ENCODE results near the gene UNC5B. TPM values are rescaled to one million over a fixed set of nuclear protein-coding genes. Genes with fewer than 3 reads are reported as not detected.
A peak's percentile ranks its signal among the peaks of the same experiment; 100 is the strongest.

The UNC5B gene
- total RNA-seq, 1 donor from 2014 or later = 13.7 TPM

DNA sequence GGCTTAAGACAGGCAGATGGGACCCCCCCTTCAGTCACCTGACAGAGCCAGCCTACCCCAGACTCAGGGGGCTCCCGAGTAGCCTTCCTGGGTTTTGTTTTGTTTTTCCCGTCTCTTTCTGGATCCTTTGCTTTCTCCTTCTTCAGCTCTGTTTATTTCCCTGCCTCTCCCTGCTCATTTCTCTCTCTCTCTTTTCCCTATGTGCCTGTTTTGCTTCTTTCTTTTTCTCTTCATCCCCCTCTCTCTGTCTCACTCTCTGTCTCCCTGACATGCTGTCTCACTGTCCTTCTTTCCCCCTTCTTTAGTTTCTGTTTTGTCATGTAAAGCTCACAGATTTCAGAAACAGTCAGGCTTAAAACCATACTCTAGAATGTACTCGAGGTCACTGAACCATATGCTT lies 68.5 kb downstream of the UNC5B start:
- DNase-seq (ENCODE audit: low spot score) = no peak

DNA sequence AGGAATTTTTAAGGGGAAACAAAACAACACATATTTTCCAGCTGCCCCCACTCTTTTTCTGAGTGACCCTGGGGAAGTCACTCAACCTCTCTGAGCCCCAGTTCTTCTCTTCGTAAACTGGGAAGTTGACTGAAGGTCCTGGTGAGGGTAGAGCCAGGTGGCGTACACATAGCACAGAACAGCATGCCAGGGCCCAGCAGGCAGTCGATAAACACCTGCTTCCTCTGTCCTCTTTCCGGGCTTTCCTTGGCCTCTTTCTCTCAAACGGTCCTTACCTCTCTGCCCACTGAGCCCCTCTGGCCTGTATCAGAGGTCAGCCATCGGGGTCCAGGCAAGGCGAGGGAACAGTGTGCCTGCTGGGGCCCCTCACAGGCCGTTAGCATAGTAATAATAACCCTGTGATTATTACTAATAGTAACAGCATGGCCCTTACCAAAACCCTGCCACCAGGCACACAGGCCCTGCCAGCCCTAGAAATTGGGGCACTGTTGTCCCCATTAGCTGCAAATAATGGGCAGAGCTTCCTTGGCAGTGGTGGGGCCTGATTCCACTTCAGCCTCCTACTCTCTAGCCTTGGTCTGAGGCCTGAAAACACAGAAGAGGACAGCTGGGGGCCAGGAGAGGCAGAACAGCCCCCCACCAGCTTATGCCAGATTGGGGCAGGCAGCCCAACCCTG lies 69.4 kb downstream of the UNC5B start:
- DNase-seq (ENCODE audit: low spot score) = no peak

DNA sequence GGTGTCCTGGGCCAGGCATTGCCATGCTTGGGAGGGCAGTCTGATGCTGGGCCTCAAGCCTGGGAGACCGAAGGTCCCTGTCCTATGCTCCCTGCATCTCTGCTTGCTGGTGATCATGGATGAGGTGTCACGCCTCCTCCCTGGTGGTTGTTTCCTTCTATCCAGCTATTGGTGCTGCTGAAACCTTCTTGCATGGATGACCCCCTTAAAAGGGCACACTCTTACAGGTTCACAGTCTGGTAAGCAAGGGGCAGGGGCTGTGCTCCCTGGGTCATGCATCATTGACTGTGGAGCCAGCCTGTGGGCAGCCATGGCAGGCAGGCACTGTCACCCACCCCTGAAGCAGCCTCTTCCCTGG lies 69.9 kb downstream of the UNC5B start:
- DNase-seq (ENCODE audit: low spot score) = no peak

DNA sequence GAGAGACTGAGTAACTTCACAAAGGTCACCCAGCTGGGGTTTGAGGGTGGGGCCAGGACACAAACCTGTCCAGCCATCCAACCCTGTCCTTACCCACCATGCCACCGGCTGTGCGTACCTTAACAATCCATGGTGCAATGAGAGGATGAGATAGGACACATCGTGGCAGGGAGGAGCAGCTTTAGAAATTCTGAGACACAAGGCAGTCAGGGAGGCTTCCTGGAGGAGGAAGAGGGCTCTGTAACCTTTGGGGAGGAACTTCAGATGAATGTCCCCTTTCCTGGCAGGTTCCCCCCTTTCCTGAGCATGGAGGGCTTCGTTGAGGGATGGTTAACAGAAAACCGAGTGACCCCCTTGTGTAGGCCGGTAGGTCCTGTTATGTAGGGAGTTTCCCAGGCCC lies 71.0 kb downstream of the UNC5B start:
- no peak for DNase-seq (ENCODE audit: low spot score)

DNA sequence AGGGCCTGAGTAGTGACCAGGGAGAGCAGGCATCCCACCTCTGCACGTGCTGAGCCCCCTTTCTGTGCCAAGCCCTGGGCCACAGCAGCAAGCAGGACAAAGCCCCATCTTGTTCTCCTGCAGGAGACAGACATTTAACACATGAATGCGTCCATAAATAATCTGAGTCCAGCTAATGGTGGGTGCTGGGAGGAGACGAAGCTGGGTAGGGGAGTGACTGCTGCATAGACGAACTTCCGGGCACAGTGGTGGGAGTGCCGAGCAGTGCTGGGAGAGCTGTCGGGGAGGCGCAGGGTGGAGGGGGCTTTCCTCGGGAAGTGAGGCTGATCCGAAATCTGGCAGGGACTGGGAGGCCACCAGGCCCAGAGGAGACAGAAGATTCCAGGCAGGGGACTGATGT lies 71.5 kb downstream of the UNC5B start:
- DNase-seq (ENCODE audit: low spot score) = no peak

DNA sequence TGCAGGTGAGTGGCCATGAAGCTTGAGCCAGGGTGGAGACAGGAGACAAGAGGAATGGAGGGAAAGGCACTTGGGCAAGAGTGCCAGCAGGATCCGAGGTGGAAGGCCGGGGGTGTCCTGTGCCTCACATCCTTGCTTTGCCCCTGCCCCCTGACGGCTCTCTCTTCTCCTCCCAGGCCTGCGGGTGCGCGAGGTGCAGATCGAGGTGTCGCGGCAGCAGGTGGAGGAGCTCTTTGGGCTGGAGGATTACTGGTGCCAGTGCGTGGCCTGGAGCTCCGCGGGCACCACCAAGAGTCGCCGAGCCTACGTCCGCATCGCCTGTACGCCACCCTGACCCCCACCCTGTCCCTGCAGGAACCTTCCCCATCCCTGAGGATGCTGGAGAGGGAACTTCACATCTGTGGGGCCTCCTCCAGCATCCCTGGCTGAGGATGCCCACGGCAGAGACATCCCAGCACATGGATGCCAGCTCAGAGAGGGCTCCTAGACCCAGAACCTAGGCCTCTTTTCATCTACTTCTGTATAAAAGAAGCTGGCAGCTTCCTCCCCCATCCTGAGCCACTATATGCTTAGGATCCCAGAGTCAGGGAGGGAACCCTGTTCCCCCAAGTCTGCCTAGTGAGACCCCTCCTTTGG lies 72.3 kb downstream of the UNC5B start:
- DNase-seq (ENCODE audit: low spot score) = no peak

DNA sequence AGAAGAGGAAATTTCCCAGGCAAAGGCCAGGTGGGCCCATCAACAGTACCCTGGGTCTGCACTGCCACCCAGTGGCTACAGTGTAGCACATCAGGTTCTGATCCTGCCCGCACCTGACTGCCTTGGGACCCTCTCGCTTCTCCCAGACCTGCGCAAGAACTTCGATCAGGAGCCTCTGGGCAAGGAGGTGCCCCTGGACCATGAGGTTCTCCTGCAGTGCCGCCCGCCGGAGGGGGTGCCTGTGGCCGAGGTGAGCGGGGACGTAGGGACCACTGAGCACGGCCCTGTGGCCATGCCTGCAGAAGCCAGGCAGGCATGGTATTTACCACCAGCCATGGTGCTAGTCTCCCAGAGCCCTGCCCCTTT lies 72.8 kb downstream of the UNC5B start:
- DNase-seq (ENCODE audit: low spot score) = peak; percentile 44

DNA sequence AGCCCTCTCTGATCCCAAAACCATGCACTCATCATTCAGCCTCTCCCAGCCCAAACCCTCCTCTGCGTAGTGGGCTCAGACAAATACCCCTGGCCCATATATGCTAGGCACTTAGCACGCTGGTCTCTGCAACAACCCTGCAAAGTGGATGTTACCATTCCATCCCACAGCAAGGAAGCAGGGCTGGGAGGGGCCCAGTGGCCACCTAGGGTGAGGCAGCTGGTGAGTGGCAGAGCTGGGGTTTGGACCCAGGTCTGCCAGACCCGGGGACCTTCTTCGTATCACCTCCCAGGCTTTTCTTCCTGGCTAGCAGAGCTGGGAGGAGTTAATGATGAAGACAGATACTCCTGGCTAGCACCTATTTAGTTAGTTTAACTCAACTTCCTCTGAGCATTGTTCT lies 73.6 kb downstream of the UNC5B start:
- no peak for DNase-seq (ENCODE audit: low spot score)

DNA sequence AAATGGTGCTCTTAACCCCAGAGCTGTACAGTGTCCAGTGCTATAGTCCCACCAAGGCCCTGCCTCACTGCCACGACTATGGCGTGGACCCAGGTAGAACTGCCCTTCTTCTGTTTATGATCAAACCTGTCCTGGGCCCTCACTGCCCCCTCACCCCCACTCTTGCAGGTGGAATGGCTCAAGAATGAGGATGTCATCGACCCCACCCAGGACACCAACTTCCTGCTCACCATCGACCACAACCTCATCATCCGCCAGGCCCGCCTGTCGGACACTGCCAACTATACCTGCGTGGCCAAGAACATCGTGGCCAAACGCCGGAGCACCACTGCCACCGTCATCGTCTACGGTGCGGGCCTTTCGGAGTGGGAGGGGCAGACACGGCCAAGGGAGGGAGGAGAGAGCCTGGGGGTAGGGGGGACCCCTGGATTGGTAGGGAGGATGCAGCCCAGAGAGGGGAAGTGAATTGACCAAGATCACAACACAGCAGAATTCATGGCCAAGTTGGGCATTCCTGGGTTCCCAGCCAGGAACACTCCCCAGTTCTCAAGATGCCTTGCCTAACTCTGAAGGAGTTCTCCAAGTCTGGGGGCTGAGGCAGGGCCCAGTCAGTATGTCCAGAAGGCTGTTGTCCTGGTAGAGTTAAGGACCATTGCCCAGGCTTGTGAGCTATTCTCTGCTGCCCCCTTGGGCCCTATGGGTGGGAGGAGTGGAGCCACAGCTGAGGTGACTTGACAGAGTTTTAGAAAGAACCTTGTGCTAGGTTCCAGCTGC lies 74.3 kb downstream of the UNC5B start:
- no peak for DNase-seq (ENCODE audit: low spot score)

DNA sequence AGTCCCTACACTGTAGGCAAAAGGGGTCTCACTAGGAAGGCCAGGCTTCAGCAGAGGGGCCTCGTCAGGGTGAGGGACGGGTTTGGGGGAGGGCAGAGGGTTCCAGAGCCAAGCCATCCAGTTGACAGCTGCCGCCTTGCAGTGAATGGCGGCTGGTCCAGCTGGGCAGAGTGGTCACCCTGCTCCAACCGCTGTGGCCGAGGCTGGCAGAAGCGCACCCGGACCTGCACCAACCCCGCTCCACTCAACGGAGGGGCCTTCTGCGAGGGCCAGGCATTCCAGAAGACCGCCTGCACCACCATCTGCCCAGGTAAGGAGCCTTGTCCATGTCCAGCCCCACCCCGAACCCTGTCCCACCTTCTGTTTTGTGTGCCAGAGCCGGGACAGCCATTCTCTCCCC lies 75.1 kb downstream of the UNC5B start:
- no peak for DNase-seq (ENCODE audit: low spot score)

DNA sequence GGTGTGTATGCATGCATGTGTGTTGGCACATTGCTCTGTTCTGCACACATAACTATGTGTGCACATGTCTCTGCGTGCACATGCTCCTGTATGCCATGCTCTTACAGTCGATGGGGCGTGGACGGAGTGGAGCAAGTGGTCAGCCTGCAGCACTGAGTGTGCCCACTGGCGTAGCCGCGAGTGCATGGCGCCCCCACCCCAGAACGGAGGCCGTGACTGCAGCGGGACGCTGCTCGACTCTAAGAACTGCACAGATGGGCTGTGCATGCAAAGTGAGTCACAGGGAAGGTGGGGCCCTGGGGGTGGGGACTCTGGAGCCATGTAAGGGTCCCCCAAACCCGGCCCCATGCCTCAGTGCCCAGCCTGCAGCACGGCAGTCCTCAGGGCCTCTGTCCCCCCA lies 76.1 kb downstream of the UNC5B start:
- DNase-seq (ENCODE audit: low spot score) = no peak

DNA sequence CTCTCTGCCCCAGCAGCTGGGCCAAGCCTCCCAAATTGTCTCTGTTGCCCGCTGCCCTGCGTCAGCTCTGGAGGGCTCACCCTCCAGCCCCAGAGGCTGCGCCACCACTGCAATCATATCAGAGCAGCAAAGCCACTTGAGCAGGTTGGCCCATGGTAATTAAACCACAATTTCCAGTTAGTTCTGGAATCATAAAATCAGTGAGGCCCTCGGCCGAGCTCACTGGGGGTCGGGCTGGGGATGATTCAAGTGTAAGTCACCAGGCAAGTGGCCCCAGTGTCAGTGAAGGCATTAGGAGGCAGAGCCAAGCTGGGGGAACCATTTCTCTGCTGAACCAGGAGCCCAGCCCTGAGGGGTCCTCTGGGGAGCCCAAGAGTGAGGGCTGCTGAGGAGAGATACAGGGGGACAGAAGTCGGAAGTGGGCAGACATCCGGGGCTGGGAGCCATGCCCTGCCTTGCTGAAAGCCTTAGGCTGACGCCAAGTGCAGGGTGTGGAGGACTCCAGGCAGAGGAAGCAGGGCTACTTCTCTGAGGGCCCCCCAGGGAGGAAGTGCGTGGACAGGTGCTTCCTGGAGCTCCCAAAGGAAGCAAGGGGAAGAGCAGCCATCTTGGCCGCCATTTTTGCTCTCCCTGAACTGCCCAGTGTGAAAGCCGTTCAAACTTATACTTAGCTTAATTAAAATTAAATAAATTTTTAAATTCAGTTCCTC lies 77.2 kb downstream of the UNC5B start:
- no peak for DNase-seq (ENCODE audit: low spot score)

DNA sequence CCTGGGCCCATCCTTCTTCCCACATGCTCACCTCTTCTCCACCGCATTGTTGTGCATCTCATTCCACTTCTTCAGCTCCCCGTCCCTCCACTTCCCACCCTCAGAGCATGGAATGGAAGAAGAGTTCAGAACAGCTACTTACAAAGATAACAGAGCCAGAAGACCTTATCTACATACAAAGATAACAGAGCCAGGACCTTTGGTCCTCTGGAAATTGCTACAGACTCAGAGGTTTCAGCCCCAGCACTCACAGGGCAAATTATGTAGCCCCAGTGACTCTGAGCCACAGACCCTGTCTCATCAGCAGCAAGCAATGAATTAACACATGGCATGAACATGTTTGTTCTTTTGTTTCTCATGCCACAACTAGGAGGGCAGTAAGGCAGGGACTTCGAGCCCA lies 78.0 kb downstream of the UNC5B start:
- no peak for DNase-seq (ENCODE audit: low spot score)

DNA sequence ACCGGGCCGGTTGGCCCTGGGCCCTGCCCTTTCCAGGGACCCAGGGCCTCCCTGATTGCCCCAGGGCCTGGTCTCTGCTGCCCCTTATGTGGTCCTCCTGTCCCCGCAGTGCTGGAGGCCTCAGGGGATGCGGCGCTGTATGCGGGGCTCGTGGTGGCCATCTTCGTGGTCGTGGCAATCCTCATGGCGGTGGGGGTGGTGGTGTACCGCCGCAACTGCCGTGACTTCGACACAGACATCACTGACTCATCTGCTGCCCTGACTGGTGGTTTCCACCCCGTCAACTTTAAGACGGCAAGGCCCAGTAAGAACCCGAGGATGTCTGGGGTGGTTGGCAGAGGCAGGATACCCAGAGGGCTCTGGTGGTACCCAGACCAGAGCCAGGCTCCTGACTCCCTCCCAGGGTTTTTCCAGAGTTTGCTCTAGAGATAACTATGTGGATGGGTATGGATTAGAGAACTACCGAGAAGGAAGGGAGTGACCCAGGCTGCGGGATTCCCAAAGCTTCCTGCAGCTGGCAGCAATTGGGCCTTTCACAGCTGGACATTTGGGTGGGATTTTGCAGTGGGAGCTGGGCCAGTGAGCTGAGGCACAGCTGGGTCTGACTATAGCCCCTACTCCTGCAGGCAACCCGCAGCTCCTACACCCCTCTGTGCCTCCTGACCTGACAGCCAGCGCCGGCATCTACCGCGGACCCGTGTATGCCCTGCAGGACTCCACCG lies 78.6 kb downstream of the UNC5B start:
- DNase-seq (ENCODE audit: low spot score) = no peak

DNA sequence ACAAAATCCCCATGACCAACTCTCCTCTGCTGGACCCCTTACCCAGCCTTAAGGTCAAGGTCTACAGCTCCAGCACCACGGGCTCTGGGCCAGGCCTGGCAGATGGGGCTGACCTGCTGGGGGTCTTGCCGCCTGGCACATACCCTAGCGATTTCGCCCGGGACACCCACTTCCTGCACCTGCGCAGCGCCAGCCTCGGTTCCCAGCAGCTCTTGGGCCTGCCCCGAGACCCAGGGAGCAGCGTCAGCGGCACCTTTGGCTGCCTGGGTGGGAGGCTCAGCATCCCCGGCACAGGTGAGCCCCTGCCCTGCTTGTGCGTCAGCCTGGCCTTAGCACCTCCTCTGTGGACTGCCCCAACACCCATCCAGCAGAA lies 79.1 kb downstream of the UNC5B start:
- no peak for DNase-seq (ENCODE audit: low spot score)

DNA sequence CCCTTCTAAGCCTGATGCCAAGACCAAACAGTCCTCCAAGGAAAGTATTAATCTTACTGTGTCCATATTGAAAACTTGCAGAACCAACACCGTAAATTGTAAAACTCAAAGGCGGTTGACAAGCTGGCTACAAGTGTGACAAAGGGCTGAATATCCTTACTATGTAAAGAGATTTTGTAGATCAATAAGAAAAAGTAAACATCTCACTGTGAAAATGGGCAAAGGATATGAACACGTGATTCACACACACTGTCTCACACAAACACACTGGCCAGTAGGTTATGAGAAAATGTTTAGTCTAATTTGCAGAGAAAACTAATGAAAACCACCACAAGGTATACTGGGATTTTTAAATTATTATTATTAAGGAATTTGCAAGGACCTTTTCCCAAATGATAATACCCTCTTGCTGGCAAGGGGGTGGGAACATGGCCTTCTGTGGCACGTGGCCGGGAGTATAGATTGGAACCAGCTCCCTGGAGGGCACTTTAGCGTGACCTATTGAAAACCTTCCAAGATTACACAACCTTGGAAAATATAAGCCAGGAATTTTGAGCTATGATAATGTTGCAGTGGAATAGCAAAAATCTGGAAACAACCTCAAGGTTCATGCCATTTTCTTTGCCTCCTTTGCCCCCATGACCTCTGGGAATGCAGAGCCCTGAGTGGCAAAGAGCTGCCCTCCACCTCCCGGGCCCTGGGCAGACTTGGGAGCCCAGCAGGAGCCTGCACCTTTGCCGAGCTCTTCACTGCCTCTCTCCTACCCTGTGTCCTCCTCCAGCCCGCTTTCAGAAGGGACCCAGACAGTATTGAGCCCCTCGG lies 80.5 kb downstream of the UNC5B start:
- DNase-seq (ENCODE audit: low spot score) = no peak

DNA sequence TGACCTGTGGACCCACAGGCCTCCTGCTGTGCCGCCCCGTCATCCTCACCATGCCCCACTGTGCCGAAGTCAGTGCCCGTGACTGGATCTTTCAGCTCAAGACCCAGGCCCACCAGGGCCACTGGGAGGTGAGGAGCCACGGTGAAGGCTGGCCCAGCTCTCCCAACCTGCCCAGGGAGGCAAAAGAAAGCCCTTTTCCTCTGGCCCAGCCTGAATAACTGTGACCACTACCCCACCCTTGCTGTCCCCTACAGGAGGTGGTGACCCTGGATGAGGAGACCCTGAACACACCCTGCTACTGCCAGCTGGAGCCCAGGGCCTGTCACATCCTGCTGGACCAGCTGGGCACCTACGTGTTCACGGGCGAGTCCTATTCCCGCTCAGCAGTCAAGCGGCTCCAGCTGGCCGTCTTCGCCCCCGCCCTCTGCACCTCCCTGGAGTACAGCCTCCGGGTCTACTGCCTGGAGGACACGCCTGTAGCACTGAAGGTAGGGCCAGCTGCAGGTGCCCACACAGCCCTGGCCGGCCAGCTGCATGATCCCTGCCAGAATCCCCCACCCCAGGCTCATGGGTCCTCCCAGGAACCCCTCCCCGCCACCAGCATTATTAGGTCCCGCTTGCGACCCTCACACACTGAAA lies 81.2 kb downstream of the UNC5B start:
- DNase-seq (ENCODE audit: low spot score) = no peak

DNA sequence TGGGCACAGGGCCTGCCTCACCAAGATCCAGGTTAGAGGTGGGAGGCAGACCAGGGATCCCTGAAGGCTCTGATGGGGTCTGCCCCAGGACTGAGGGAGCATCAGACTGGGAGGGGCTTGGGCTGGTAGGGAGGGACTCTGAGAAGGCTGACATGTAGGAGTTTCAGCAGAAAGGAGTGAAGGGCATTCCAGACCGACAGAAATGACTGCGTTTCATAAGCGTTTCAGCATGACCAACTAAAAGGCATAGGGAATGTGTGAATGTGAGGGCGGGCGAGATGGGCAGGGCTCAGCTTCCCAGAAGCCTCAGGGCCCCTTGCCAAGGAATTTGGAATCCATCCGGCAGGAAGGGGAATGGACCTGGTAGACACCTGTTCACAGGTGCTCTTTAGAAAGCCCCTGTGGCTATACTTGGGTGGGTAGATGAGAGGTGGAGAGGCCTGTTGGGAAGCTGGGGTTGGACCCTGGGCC lies 81.8 kb downstream of the UNC5B start:
- DNase-seq (ENCODE audit: low spot score) = no peak

DNA sequence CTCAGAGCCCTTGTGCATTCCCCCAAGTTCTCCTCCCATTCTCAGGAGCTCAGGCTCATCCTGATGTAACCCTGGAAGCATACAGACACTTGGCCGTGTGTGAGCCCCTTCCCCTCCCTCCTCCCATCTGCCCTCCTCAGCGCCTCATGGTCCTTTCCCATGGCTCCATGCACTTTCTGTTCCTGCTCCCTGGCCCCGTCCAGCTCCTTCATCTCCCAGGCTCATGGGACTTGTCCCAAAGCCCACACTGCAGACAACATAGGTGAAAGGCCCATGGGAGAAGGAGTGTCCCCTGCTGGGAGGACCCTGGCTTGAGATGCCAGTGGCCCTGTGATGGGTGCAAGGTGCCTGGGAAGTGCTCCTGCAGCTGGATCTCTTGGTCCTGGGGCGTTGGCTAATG lies 82.5 kb downstream of the UNC5B start:
- DNase-seq (ENCODE audit: low spot score) = no peak

DNA sequence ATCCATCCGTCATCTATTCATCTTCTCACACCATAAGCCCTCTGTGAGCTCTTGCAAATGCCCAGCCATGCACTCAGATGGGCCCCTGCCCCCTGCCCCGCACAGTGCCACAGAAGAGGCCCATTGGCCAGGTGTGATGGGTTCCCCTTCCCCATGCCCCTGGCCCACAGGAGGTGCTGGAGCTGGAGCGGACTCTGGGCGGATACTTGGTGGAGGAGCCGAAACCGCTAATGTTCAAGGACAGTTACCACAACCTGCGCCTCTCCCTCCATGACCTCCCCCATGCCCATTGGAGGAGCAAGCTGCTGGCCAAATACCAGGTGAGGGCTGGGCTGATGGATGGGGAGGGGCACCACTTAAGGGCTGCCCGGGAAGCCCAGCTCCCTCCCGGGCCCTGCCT lies 83.3 kb downstream of the UNC5B start:
- DNase-seq (ENCODE audit: low spot score) = no peak

Measured in umbilical cord (tissue), 2 donors.